Esophagus squamous epithelium (tissue), 4 donors: ENCODE results near the gene C22orf31.

Experiments used
- POLR2A ChIP-seq, 4 donors: fragments of 450-650 bp; IDR thresholded peaks; one replicate each; pipeline ENCODE4 v1.6.1; 2017; ENCODE audit warnings: antibody characterized with exemption in 4 of 4, mild to moderate bottlenecking in 4 of 4, moderate library complexity in 3 of 4
- TF ChIP-seq, protein P1 (sequence below), 6 experiments: fragments of 450-650 bp in 4 of 6; fragments of 200-600 bp in 2 of 6; sonication (generic) in 2 of 6; IDR thresholded peaks; one replicate each; pipeline ENCODE4 v1.5.1; 2016 to 2019; ENCODE audit warnings: antibody characterized with exemption in 6 of 6, mild to moderate bottlenecking in 4 of 6, moderate library complexity in 4 of 6

DNA sequence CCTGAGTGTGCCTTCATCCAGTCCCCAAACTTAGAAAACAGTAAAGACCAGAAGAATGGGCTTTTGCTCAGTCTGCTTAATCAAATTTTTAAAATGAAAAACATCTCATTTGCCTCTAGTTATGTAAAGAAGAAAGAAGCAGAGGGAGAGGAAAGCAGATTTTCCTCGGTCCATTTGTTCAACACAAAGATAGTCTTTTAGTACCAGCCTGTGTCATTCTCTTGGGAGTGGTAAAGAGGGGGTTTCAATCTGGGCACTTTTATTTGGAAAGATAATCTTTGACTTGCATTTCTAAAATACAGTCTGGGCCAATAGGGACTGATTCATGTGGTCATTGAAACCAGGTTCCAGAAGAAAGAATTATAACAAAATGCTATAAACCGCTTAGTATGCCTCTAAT lies 40.7 kb upstream of the C22orf31 start:
- TF ChIP-seq, protein P1, sequence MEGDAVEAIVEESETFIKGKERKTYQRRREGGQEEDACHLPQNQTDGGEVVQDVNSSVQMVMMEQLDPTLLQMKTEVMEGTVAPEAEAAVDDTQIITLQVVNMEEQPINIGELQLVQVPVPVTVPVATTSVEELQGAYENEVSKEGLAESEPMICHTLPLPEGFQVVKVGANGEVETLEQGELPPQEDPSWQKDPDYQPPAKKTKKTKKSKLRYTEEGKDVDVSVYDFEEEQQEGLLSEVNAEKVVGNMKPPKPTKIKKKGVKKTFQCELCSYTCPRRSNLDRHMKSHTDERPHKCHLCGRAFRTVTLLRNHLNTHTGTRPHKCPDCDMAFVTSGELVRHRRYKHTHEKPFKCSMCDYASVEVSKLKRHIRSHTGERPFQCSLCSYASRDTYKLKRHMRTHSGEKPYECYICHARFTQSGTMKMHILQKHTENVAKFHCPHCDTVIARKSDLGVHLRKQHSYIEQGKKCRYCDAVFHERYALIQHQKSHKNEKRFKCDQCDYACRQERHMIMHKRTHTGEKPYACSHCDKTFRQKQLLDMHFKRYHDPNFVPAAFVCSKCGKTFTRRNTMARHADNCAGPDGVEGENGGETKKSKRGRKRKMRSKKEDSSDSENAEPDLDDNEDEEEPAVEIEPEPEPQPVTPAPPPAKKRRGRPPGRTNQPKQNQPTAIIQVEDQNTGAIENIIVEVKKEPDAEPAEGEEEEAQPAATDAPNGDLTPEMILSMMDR (IDR thresholded peaks at IDR 0.05) = no peak
- no peak for TF ChIP-seq POLR2A (IDR thresholded peaks at IDR 0.05)
